ENCODE results near the gene RSKR.

- TF ChIP-seq, protein P1, sequence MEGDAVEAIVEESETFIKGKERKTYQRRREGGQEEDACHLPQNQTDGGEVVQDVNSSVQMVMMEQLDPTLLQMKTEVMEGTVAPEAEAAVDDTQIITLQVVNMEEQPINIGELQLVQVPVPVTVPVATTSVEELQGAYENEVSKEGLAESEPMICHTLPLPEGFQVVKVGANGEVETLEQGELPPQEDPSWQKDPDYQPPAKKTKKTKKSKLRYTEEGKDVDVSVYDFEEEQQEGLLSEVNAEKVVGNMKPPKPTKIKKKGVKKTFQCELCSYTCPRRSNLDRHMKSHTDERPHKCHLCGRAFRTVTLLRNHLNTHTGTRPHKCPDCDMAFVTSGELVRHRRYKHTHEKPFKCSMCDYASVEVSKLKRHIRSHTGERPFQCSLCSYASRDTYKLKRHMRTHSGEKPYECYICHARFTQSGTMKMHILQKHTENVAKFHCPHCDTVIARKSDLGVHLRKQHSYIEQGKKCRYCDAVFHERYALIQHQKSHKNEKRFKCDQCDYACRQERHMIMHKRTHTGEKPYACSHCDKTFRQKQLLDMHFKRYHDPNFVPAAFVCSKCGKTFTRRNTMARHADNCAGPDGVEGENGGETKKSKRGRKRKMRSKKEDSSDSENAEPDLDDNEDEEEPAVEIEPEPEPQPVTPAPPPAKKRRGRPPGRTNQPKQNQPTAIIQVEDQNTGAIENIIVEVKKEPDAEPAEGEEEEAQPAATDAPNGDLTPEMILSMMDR (IDR thresholded peaks at IDR 0.05), result no peak
- TF ChIP-seq POLR2A (IDR thresholded peaks at IDR 0.05), result no peak
- no peak for TF ChIP-seq POLR2AphosphoS5 (IDR thresholded peaks at IDR 0.05)
Measured at GRCh38 chr17:28573040-28573380, 41.0 kb downstream of the RSKR start.
